Thyroid gland (tissue), 4 donors: ENCODE data around the gene ENOPH1.

Source experiments
- CTCF ChIP-seq, 6 experiments: fragments of 200-600 bp in 3 of 6; fragments of 450-650 bp in 3 of 6; sonication (generic) in 3 of 6; IDR thresholded peaks; one replicate each; pipeline ENCODE4 v1.5.1; 2016 to 2019; ENCODE audit warnings: antibody characterized with exemption in 6 of 6, mild to moderate bottlenecking in 2 of 6, inconsistent platforms in 1 of 6, moderate library complexity in 1 of 6
- POLR2A ChIP-seq, 2 donors: fragments of 450-650 bp; IDR thresholded peaks; one replicate each; pipeline ENCODE4 v1.6.1; 2017; ENCODE audit warnings: antibody characterized with exemption in 2 of 2, mild to moderate bottlenecking in 2 of 2, moderate library complexity in 1 of 2

GRCh38 chr4:82489076-82489475 is 58.7 kb downstream of the ENOPH1 start:
- TF ChIP-seq POLR2A (IDR thresholded peaks at IDR 0.05) (no peak), CTCF (IDR thresholded peaks at IDR 0.05) (no peak)
